ENCODE data around the gene TMEM120B. TPM values are rescaled to one million over a fixed set of nuclear protein-coding genes. Genes with fewer than 3 reads are reported as not detected.

The TMEM120B gene
- total and polyA plus RNA-seq, 2 of the 13 experiments (the other 11 are each of a cell fraction or from before 2014, with no cell fraction given): 7.1 to 12.9 TPM

DNA sequence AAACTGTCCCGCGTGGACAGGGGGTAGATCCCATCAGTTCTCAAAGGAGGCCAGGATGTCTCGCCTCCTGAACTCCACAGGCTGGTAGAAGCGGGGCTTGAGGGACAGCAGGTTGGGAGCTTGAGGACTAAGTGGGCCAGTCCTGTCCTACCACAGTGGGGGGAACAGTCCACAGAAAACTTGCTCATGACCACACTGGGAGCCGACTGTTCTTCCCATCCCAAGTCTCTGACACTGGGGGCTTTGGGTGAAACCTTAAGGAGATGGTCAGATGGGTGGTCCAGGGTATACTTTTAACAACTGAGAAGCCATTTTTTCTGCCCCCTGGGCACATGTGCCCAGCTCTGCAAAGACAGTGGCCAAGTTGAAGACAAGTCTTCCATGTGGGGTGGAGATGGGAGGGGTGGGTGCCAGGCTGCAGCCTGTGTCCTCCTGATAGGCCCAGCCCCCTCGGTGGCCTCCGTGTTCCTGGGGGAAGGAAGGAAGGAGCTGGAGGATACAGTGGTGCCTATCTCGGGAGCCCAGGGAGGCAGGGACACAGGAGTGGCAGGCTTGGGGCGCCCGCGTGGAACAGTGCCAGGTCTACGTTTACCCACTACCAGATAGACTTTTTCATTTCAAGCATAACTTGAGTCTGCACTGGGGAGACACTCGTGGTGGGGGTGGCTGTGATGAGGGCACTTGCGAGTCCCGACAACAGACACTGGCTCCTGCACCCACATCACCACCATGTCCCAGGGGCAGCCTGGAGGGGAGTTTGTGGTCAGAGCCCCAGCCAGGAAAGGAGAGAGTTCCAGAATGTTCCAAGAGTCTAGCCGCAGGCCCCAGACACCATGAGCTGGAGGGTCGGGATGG lies 66.2 kb downstream of the TMEM120B start:
- 93% methylated on average over 11 of the region's 17 CpGs for WGBS (ENCODE audit: low lambda C conversion rate)
- Histone ChIP-seq H3K9ac (ENCODE audit: insufficient read depth, low read depth, low read length) (no peak overlapping the region), H2AFZ (ENCODE audit: low read length) (no peak overlapping the region), H3K36me3 (replicated peaks in 1 of 2; ENCODE audit: control insufficient read depth in 1 of 2, insufficient read depth in 2 of 2, low read length in 2 of 2) (peaks cover 0 to 7% of the 10 kb centered on the region in 2 experiments; a peak in 2 of 5 replicates), H3K4me1 (ENCODE audit: insufficient read depth, low read length) (peaks cover 24% of the 10 kb centered on the region), H3K27me3 (ENCODE audit: control insufficient read depth in 1 of 2, insufficient read depth in 2 of 2, low read length in 2 of 2) (no peaks in the 10 kb centered on the region), H4K20me1 (ENCODE audit: insufficient read depth, low read length) (0 out of 2 replicates have a peak, but pooled peaks cover 3% of the 10 kb centered on the region), H3K79me2 (ENCODE audit: insufficient read depth, low read length) (no peaks in the 10 kb centered on the region), H3K4me3 (replicated peaks in 1 of 3; ENCODE audit: insufficient read depth in 1 of 3, low read depth in 2 of 3, low read length in 3 of 3) (no peak overlapping the region), H3K4me2 (ENCODE audit: low read depth, low read length) (no peak overlapping the region), H3K9me3 (ENCODE audit: low read length) (no peaks in the 10 kb centered on the region), H3K27ac (ENCODE audit: extremely low read length, insufficient read depth, low read length) (no peak overlapping the region)
- DNase-seq (ENCODE audit: low spot score) (no peak), ATAC-seq (no peak), FAIRE-seq (no peak)
- CTCF ChIA-PET (ENCODE audit: low intra/inter-chr PET ratio, low total read pairs): interaction anchor here (6.1 kb wide), 1 partner anchor 15 kb away, joined by 66 read pairs; the partner anchor contains the start of gene RHOF
- no TSS peak for BruUV-seq (replicated peaks)
- in situ Hi-C loops (cut with HindIII; ENCODE audit: extremely low pct_ligation_motif_present, low pct_unique_long_range_greater_than_20kb): no loop called here
- intact Hi-C loops (cut with micrococcal nuclease; ENCODE audit: unreplicated experiment): no loop called here
- POLR2A ChIA-PET: interaction anchor here (1.5 kb wide), 1 partner anchor 16 kb away, joined by 4 read pairs; no protein-coding TSS in a partner anchor
- no peak for TF ChIP-seq TEAD3 (CRISPR knock-in tag; optimal IDR thresholded peaks at IDR 0.05; ENCODE audit: borderline replicate concordance)
- TF ChIP-seq ZNF687 (CRISPR knock-in tag; IDR thresholded peaks at IDR 0.05): peak; percentile 32; the same call in 1 of the 2 replicates
- TF ChIP-seq, protein P1, sequence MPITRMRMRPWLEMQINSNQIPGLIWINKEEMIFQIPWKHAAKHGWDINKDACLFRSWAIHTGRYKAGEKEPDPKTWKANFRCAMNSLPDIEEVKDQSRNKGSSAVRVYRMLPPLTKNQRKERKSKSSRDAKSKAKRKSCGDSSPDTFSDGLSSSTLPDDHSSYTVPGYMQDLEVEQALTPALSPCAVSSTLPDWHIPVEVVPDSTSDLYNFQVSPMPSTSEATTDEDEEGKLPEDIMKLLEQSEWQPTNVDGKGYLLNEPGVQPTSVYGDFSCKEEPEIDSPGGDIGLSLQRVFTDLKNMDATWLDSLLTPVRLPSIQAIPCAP (CRISPR knock-in tag; IDR thresholded peaks at IDR 0.05; ENCODE audit: low read depth): no peak
- peak in 1 of 2 experiments; percentile 26; a peak in 1 of 4 replicates for TF ChIP-seq POLR2A (IDR thresholded peaks at IDR 0.05; ENCODE audit: insufficient read depth in 1 of 2, low read depth in 2 of 2, low read length in 2 of 2)
- no peak for TF ChIP-seq YEATS2 (CRISPR knock-in tag; IDR thresholded peaks at IDR 0.05; ENCODE audit: borderline replicate concordance)
- no peak for TF ChIP-seq KLF15 (CRISPR knock-in tag; IDR thresholded peaks at IDR 0.05; ENCODE audit: borderline replicate concordance)
- no peak for TF ChIP-seq PHB2 (IDR thresholded peaks at IDR 0.05; ENCODE audit: partially characterized antibody)
- TF ChIP-seq, protein P2, sequence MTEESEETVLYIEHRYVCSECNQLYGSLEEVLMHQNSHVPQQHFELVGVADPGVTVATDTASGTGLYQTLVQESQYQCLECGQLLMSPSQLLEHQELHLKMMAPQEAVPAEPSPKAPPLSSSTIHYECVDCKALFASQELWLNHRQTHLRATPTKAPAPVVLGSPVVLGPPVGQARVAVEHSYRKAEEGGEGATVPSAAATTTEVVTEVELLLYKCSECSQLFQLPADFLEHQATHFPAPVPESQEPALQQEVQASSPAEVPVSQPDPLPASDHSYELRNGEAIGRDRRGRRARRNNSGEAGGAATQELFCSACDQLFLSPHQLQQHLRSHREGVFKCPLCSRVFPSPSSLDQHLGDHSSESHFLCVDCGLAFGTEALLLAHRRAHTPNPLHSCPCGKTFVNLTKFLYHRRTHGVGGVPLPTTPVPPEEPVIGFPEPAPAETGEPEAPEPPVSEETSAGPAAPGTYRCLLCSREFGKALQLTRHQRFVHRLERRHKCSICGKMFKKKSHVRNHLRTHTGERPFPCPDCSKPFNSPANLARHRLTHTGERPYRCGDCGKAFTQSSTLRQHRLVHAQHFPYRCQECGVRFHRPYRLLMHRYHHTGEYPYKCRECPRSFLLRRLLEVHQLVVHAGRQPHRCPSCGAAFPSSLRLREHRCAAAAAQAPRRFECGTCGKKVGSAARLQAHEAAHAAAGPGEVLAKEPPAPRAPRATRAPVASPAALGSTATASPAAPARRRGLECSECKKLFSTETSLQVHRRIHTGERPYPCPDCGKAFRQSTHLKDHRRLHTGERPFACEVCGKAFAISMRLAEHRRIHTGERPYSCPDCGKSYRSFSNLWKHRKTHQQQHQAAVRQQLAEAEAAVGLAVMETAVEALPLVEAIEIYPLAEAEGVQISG (CRISPR knock-in tag; IDR thresholded peaks at IDR 0.05): no peak
- no peak for TF ChIP-seq RBM22 (optimal IDR thresholded peaks at IDR 0.05; ENCODE audit: low read length)
- TF ChIP-seq ZNF615 (CRISPR knock-in tag; IDR thresholded peaks at IDR 0.05; ENCODE audit: borderline replicate concordance): no peak
- 0 out of 2 replicates have a peak, but pooled peaks have one; percentile 58 for TF ChIP-seq POLR2G (IDR thresholded peaks at IDR 0.05; ENCODE audit: low read depth, low read length)
